ENCODE results near the gene MAP2K3.

The MAP2K3 gene

DNA sequence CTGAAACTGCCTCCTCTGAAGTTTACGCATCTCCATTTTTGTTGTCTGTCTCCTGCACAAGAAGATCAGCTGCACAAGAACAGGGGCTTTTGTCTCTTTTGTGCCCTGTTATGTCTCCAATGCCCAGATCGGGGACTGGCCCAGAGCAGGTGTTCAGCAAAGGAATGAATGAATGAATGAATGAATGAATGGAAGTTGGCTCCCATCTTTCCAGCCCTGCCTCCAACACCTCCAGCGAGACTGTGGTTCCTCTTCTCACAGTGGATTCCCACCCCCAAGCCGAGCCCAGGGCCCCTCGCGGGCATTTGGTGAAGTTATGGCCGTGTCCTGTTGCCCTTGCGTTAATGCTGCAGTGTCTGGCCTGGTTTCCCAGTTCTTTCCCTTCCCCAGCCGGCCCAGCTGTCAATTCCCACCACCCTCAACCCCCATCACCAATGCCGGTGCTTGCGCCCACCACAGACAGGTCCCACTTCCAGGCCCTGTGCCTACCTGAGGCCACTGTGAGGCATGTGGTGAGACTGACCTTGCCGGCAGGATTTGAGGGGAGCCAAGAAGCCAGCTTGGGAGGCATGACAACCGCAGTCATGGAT, 70.4 kb downstream of the MAP2K3 start:
- H3K9me3 ChIP-seq (ENCODE audit: severe bottlenecking) = no peaks in the 10 kb centered on the region
- no peak overlapping the region for H3K4me3 ChIP-seq (ENCODE audit: low read depth, low read length)
- peaks cover 3% of the 10 kb centered on the region for H3K27me3 ChIP-seq (ENCODE audit: insufficient read depth, low read depth, severe bottlenecking)
- DNase-seq = no peak
- TF ChIP-seq, protein P1, sequence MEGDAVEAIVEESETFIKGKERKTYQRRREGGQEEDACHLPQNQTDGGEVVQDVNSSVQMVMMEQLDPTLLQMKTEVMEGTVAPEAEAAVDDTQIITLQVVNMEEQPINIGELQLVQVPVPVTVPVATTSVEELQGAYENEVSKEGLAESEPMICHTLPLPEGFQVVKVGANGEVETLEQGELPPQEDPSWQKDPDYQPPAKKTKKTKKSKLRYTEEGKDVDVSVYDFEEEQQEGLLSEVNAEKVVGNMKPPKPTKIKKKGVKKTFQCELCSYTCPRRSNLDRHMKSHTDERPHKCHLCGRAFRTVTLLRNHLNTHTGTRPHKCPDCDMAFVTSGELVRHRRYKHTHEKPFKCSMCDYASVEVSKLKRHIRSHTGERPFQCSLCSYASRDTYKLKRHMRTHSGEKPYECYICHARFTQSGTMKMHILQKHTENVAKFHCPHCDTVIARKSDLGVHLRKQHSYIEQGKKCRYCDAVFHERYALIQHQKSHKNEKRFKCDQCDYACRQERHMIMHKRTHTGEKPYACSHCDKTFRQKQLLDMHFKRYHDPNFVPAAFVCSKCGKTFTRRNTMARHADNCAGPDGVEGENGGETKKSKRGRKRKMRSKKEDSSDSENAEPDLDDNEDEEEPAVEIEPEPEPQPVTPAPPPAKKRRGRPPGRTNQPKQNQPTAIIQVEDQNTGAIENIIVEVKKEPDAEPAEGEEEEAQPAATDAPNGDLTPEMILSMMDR (IDR thresholded peaks at IDR 0.05; ENCODE audit: low read depth, low read length) = no peak
- H3K36me3 ChIP-seq = no peaks in the 10 kb centered on the region
- H3K27ac ChIP-seq = no peak overlapping the region

DNA sequence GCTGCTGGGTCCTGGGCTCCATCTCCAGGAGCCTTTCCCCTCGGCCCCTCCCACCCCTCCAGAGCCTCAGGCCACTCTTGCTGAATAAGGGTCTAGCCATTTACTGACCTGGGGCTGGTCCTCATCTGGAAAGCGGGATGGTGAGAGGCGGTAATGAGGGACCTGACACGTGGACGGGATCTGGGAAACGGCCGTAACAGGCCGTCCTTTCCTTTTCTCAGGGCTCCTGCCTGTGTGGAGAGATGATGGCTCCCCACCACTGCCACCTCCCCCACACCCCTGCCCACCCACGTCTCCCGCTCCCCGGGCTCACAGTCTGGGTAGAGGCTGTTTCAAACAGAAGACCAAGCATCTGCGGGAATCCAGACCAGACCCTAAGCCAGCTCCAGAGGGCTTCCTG, 71.1 kb downstream of the MAP2K3 start:
- no peaks in the 10 kb centered on the region for H3K9me3 ChIP-seq (ENCODE audit: severe bottlenecking)
- H3K36me3 ChIP-seq = no peaks in the 10 kb centered on the region
- TF ChIP-seq, protein P1 (IDR thresholded peaks at IDR 0.05; ENCODE audit: low read depth, low read length) = no peak
- H3K27ac ChIP-seq = no peak overlapping the region
- no peak for DNase-seq
- no peak overlapping the region for H3K4me3 ChIP-seq (ENCODE audit: low read depth, low read length)
- peaks cover 3% of the 10 kb centered on the region for H3K27me3 ChIP-seq (ENCODE audit: insufficient read depth, low read depth, severe bottlenecking)

- H3K36me3 ChIP-seq = no peaks in the 10 kb centered on the region
- TF ChIP-seq, protein P1 (IDR thresholded peaks at IDR 0.05; ENCODE audit: low read depth, low read length) = no peak
- H3K27me3 ChIP-seq (ENCODE audit: insufficient read depth, low read depth, severe bottlenecking) = peaks cover 5% of the 10 kb centered on the region
- no peaks in the 10 kb centered on the region for H3K9me3 ChIP-seq (ENCODE audit: severe bottlenecking)
- no peak overlapping the region for H3K4me3 ChIP-seq (ENCODE audit: low read depth, low read length)
- H3K27ac ChIP-seq = no peak overlapping the region
- no peak for DNase-seq
These were observed 72.1 kb downstream of the MAP2K3 start for GRCh38 chr17:21356537-21357127.

GRCh38 chr17:21357281-21357680, 72.8 kb downstream of the MAP2K3 start:
- no peak overlapping the region for H3K27ac ChIP-seq
- TF ChIP-seq, protein P1 (IDR thresholded peaks at IDR 0.05; ENCODE audit: low read depth, low read length) = no peak
- peaks cover 9% of the 10 kb centered on the region for H3K27me3 ChIP-seq (ENCODE audit: insufficient read depth, low read depth, severe bottlenecking)

DNA sequence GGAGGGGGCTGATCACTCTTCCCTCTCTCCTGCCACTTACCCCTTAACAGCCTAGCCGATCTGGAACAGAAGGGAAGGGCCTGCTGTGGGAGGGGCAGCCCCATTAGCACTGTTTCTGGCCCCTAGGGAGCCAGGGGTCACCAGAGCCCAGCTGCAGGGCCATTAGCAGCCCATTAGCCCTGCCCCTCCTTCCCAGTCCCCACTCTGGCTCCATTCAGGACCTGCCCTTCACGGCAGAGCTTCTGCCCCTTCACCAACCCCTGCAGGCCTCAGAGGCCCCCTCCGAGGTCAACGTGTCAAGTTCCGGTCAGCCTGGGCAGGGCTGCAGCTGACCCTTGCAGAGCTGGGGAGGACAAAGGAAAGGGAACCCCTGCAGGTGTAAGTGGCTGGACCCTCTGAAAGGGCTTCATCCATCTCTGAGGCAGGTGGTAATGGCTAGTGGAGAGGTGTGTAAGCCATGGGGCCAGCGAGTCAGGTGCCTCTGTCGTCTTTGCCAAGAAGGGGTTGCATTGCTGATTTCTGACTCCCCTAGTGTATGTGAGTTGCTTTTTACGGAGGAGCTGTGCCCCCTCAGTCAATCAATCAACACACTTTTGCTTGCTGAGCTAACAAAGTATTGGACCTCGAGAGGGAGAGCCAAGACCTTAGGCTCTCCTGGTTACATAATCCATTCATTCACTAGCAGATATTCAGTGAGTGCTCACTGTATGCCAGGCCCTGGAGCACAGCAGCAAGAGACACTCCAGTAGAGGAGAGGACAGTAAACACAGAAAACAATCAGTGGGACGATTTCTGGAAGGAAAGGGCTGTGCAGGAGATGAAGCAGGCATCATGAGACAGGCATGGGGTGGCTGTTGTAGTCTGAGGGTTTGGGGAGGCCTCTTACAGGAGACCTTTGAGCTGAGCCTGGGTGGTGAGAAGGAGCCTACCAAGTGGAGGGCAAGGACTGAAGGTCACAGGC, 73.5 kb downstream of the MAP2K3 start:
- Histone ChIP-seq H3K36me3 (no peaks in the 10 kb centered on the region), H3K4me3 (ENCODE audit: low read depth, low read length) (no peak overlapping the region), H3K9me3 (ENCODE audit: severe bottlenecking) (no peaks in the 10 kb centered on the region), H3K27me3 (ENCODE audit: insufficient read depth, low read depth, severe bottlenecking) (peaks cover 11% of the 10 kb centered on the region), H3K27ac (no peak overlapping the region)
- TF ChIP-seq, protein P1 (IDR thresholded peaks at IDR 0.05; ENCODE audit: low read depth, low read length) = no peak
- no peak for DNase-seq

More at GRCh38 chr17:21357281-21357680, 72.8 kb downstream of the MAP2K3 start:
- DNase-seq = no peak
- no peaks in the 10 kb centered on the region for H3K9me3 ChIP-seq (ENCODE audit: severe bottlenecking)
- H3K36me3 ChIP-seq = no peaks in the 10 kb centered on the region
- H3K4me3 ChIP-seq (ENCODE audit: low read depth, low read length) = no peak overlapping the region

Data from WERI-Rb-1 (cell line).